DMS153 (cell line): ENCODE measurements around the gene CALU.

Experiments
- DNase-seq: peaks from one replicate; lab custom pipeline; 2025; lab: John Stamatoyannopoulos, UW

Gene CALU

DNA sequence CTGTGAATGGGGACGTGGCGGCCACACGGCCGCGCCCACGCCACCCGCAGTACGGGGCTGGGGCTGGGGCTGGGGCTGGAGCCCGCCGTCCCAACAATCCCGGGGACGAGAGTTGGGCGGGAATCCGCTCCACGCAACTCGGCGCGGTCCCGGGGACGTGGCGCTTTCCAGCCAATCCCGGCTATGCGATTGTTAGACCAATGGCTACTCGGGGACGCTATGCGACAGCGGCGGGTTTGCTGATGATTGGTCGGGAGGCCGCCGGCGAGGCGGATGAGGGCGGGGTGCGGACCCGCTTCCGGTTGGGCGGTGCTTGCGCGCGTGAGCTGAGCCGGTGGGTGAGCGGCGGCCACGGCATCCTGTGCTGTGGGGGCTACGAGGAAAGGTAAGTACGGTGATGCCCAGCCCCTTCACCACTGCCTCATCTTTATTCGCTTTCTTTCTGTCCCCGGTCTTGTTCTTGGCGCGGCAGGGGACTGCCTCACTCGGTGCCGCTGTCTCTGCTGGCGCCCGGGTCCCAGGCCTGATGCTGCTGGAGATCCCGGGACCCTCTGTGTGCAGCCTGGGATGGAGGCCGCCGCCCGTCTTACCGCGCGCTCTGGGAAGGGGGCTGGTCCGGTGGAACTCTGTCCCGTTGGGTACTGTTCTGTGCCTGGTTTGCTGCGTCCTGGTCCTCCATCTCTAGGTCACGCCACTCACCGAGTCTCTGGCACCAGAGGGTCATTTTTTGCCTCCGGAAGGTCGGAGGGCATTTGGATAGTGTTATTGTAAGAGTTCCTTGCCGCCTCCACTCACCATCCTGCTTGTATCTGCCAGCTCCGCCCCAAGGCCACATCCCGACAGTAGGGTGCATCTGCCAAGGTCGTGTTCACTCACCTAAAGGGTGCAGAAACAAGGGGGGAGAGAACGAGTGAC lies at the start of gene CALU:
CALU (plus strand) TSS at position 312 of the 915 bp plus-strand sequence. CDS start 9,225 bp downstream, outside the sequence.
- peak; percentile 94 for DNase-seq

- DNase-seq: no peak
Observed at GRCh38 chr7:128691227-128691626, 47.9 kb upstream of the CALU start.

DNA sequence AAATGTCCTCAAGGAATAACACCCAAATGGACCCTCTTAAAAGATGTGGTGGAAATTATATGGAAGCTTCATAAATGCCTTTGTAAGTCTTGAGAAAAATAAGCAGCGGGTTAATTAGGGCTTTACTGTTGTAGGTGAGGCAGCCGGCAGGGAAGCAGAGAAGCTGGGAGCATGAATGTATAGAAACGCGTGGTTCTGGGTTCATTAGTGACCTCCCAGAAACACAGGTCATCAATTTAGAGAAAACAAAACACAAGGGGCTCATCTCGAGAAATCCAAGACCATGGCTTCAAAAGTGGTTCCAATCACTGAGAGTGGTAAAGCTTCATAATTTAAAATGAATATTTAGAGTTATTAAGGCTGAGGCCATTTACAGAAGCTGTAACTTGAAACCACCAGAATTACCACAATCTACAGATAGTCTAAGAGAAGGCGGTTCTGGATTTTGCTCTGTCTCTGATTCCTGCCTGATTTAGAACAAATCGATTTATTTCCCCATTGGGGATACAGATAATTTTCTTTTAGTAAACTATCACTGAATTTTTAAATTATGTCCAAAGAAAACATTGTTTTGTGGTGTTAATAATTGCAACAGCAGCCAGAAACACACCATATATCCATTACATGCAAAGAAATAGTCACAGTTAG lies 46.4 kb upstream of the CALU start:
- no peak for DNase-seq

DNA sequence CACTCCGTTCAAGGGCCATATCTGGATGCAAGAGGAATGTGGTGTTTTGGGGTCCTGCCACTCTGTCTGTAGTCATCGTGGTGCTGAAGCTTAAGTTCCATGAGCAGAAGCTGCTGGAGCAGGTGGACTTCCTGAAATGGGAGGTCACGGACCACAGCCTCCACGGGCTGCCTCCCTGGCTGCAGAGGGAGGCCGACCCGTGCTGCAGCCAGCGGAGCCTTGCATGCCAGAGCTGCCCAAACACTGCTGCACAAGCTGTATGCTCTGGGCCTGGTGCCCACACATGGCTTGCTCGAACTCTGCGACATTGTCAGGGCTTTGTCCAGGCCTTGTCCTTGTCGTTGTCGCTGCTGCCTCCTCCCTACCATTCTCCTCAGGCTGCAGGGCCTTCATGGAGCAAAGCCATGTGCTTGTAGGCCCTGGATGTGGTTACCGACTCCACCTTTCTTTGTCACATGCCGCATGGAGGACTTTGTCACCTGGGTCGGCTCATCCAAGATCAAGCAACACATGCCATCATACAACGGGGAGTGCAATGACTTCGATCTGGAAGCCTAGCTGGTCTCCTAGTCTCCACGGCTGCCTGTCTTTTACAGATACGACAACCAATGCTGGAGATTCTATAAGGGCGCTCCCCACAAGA lies 45.7 kb upstream of the CALU start:
- no peak for DNase-seq

DNA sequence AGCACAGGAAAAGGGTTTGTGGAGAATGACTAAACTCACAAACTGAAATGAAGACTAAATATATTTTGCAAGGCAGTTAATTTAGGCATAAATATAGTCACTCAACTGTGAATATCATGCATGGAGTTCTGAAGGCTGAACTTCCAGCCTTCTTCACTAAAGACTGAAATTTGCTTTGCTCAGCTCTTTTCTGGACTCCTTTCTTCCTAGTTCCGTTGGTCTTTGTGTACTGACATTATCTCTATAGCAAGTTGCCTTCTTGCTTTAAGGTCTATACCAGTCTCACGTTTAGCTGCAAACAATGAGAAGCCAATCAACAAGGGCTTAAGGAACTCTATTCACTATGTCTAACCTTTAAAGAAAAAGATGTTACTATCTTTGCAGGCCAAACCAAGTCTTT lies 44.4 kb upstream of the CALU start:
- no peak for DNase-seq

- DNase-seq: no peak
Observed at GRCh38 chr7:128697302-128697905, 41.8 kb upstream of the CALU start.

- no peak for DNase-seq
Observed at GRCh38 chr7:128699196-128699712, 39.9 kb upstream of the CALU start.

- DNase-seq: no peak
Observed at GRCh38 chr7:128699895-128700294, 39.3 kb upstream of the CALU start.

DNA sequence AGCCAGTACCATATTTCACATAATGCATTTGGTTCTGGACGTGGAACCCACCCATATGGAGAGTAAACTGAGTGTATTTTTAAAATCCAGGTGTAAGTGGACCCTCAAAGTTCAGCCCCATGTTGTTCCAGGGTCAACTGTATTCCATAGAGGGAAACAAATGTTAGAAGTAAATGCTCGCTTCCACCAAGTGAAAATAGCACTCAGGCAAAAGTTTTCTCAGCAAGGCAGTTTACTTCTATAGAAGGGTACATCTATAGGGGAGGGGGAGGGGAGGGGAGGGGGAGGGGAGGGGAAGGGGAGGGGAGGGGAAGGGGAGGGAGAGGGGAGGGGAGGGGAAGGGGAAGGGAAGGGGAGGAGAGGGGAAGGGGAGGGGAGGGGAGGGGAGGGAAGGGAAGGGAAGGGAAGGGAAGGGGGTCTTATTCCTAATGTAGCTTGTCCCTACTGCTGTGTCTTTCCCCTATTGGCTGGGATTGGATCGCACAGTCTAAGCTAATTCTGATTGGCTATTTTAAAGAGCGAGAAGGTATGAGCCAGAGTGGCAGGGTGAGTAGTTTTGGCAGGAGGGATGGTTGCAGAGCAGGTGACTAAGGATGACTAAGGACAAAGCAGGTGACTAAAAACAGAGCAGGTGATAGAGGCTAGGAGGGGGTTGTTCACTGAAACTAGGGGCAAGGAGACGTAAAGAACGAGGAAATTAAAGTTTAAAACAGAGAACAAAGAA lies 37.9 kb upstream of the CALU start:
- DNase-seq: no peak

GRCh38 chr7:128703609-128704241 lies 35.4 kb upstream of the CALU start:
- no peak for DNase-seq

DNA sequence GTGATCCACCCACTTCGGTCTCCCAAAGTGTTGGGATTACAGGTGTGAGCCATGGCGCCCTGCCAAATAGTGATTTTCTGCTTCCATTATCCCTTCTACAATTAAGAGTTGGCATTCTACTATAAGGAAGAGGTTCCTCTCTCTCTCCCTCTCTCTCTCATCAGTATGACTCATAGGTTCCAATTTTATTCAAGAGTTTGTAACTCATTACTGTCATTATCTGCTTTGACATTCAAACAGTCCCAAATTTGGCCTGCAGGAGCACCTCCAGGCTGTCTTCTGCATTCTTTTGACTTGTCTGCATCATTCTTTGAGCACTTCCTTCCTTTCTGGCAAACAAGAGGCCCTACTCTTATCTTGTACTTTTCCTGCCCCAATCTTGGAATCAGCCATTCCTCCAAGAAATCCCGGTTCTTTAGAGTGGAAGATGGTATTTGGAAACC lies 33.2 kb upstream of the CALU start:
- DNase-seq: no peak

DNA sequence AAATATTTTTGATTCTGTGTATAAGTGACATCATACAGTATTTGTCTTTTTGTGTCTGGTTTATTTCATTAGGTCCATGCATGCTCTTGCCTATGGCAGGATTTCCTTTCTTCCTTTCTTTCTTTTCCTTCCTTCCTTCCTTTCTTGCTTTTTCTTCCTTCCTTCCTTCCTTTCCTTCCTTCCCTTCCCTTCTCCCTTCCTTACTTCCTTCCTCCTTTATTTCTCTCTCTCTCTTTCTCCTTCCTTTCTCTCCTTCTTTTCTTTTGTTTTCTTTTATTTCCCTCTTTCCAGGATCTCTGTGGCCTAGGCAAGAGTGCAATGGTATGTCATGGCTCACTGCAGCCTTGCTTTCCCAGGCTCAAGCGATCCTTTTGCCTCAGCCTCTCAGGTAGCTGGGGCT lies 31.4 kb upstream of the CALU start:
- DNase-seq: no peak

- DNase-seq: no peak
Observed at GRCh38 chr7:128708235-128708634, 30.9 kb upstream of the CALU start.

DNA sequence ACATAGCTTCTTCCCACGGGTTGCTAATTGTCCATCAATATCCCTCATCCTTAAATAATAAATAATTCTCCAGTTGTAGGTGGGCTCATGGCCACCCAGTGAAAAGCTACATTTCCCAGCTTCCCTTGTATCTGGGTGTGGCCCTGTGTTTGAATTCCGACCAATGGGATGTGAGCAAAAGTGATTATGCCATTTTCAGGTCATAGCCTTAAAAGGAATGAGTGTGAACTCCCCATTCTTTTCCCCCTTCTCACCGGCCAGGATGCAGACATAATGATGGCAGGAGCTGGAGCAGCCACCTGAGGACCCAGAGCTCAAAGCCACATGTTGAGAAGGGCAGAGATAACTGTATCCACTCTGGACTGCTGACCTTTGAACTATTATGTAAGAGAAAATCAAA lies 30.3 kb upstream of the CALU start:
- no peak for DNase-seq

GRCh38 chr7:128710481-128710880 lies 28.7 kb upstream of the CALU start:
- DNase-seq: no peak

- no peak for DNase-seq
Observed at GRCh38 chr7:128713794-128714193, 25.4 kb upstream of the CALU start.

GRCh38 chr7:128714701-128715495 lies 24.3 kb upstream of the CALU start:
- no peak for DNase-seq

DNA sequence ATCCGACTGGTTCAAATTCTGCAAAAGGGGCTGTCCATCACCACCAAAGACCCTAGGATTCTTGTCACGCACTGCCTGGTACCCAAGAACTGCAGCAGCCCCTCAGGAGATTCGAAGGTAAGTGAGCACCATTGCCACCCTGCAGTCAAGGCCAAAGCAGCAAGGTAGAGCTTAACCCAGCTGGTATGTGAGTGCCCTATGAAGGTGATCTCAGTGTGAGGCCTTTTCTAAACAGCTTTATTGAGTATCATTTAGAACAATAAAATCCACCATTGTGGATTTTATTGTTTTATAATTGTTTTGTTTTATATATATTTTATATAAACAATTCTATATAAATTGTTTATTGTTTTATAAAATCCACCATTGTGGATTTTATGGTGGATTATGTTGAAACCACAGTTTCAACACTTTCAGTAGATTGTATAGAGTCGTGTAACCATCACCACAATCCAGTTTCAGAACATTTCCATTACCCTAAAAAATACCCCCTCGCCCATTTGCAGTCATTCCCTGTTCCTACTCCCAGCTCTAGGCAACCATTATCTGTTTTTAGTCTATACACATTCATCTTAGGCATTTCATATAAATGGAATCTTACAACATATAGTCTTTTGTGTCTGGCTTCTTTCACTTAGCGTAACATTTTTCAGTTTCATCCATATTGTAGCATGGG lies 20.1 kb upstream of the CALU start:
- DNase-seq: no peak

DNA sequence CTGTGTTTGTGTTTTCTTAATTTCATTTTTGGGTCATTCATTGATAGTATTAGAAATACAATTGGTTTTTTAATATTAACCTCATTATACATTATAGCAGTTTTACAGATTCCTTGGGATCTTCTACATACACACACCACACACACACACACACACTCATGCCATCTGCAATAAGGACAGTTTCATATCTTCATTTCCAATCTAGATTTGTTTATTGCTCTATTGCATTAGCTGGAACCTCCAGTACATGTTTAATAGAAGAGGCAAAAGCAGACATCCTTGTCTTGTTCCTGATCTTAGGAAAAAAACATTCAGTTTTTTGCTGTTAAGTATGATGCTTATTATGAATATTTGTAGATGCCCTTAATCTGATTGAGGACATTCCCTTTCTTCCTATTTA lies 17.8 kb upstream of the CALU start:
- no peak for DNase-seq

GRCh38 chr7:128724743-128725142 lies 14.4 kb upstream of the CALU start:
- no peak for DNase-seq
